Astrocyte of the cerebellum (primary cell): ENCODE data around the gene TMTC2.
"Not testable (repeated sequence)": the region's sequence is repeated elsewhere in the genome, so short reads cannot be mapped to it uniquely, and the experiment has no call there.

Experiments
- DNase-seq: peaks from one replicate; pipeline ENCODE4 v3.0.0-alpha.2; 2011; ENCODE audit warnings: low read depth
- H3K4me3 ChIP-seq: 2 replicates; pipeline ENCODE4 v1.5.1; 2011; ENCODE audit warnings: mild to moderate bottlenecking, low read depth, low read length, moderate library complexity
- CTCF ChIP-seq: IDR thresholded peaks from 2 replicates; pipeline ENCODE4 v1.5.1; 2012; ENCODE audit warnings: low read length, low read depth, moderate library complexity, mild to moderate bottlenecking; ENCODE audit errors: missing control alignments
- in situ Hi-C: cut with HindIII; loops from 2 replicates; pipeline ENCODE4 v1.10.0; 2017; ENCODE audit warnings: low sequenced_read_pairs

The TMTC2 gene

GRCh38 chr12:82789674-82790073 lies 103.0 kb downstream of the TMTC2 start:
- no peak for DNase-seq
- no peak overlapping the region for H3K4me3 ChIP-seq
- in situ Hi-C loops: no loop called here
- TF ChIP-seq CTCF: no peak

GRCh38 chr12:82793751-82794281 lies 107.1 kb downstream of the TMTC2 start:
- H3K4me3 ChIP-seq: no peak overlapping the region
- no peak for DNase-seq
- no peak for TF ChIP-seq CTCF
- in situ Hi-C loops: no loop called here

DNA sequence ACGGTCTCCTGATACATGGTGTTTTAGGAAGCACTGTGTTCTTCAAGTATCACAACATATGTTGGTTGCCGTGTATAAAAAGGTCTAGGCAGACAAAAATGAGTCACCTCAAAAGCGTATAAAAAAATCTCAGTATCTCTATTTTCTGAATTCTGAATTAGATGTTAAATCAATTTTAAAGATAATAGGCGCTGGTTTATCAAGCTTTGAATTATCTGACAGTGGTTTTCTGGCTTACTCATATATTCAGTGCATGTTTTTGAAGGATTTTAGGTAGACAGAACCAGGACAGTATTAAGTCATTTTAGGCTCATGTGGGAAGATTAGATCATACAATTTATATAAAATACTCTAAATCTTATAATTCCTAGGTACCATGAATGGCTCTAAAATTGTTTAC lies 110.8 kb downstream of the TMTC2 start:
- no peak for DNase-seq
- H3K4me3 ChIP-seq: no peak overlapping the region
- in situ Hi-C loops: no loop called here
- no peak for TF ChIP-seq CTCF

DNA sequence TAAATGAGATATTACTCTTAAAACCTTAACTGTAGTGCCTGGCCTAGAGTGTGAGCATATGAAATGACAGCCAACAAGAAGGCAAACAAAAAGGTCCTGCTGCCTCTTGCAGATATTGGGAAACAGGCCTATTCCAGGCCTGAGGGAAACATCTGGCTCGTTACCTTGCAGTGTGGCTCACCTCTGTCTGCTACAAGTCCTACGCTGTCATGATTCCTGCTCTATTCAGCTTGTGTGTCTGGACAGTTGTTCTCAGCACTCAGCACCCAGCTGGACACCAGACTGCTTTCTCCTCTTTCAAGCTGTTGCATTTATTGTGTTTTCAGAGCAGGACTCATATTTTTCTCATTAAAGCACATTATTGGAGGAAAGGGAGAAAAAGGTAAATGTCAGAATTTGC lies 113.5 kb downstream of the TMTC2 start:
- no peak overlapping the region for H3K4me3 ChIP-seq
- TF ChIP-seq CTCF: no peak
- DNase-seq: no peak
- in situ Hi-C loops: no loop called here

DNA sequence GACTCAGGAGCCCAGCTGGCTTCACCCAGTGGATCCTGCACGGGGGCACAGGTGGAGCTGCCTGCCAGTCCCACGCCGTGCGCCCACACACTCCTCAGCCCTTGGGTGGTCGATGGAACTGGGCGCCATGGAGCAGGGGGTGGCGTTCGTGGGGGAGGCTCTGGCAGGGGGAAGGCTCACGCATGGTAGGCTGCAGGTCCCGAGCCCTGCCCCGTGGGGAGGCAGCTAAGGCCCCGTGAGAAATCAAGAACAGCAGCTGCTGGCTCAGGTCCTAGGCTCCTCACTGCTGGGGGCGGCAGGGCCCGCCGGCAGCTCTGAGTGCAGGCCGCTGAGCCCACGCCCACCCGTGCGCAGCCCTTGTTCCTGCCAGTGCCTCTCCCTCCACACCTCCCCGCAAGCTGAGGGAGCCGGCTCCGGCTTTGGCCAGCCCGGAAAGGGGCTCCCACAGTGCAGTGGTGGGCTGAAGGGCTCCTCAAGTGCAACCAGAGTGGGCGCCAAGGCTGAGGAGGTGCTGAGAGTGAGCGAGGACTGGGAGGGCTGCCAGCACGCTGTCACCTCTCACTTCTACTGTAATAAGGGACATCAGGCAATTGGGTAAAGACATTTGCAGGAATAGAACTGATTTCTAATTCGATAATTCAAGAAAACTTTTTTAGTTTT lies 115.4 kb downstream of the TMTC2 start:
- H3K4me3 ChIP-seq: no peak overlapping the region
- no peak for DNase-seq
- no peak for TF ChIP-seq CTCF
- in situ Hi-C loops: no loop called here

DNA sequence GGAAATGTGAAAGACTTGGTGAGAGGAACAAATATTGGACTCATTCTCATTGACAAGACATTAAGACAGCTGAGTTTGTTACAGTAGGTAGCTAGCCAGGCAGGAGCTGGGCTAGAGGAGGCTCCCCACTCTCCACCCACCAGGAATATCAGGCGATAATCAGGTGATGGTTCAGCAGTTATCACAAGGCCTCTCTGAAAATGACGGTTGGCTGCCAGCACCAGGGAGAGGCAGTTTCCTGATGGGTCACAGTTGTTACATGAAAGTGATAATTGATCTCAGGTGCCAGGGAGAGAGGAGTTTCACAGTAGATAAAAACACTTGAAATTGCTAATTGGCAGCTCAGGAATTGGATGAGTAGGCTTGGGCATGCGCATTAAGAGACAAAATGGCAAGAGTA lies 116.5 kb downstream of the TMTC2 start:
- no peak for DNase-seq
- in situ Hi-C loops: no loop called here
- no peak overlapping the region for H3K4me3 ChIP-seq
- TF ChIP-seq CTCF: no peak

GRCh38 chr12:82804601-82805000 lies 117.9 kb downstream of the TMTC2 start:
- TF ChIP-seq CTCF: no peak
- H3K4me3 ChIP-seq: no peak overlapping the region
- in situ Hi-C loops: no loop called here
- no peak for DNase-seq

DNA sequence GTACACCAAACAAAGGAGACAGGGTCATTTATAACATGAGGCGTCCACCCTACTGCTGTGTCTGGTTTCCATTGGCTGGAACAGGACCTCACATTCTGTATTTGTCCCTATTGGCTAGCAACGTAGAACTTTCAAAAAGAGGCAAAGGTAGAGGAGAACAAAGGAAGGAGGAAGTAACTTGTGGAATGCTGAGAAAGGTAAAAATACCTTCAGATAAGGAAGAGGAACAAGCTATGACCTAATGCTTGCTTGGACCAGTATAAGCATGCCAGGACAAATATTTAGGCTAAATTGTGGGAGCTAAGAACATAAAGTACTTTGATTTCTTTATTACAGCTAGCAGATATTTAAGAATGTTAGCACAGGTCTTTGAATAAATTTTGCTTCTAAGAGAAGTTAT lies 118.3 kb downstream of the TMTC2 start:
- in situ Hi-C loops: not testable (repeated sequence)

More for the DNA sequence above, 118.3 kb downstream of the TMTC2 start:
- DNase-seq, H3K4me3 ChIP-seq: not testable (repeated sequence)
